ENCODE measurements around the gene CTSF. TPM values are rescaled to one million over a fixed set of nuclear protein-coding genes. Genes with fewer than 3 reads are reported as not detected.

The CTSF gene
- total and polyA plus RNA-seq, 2 of the 13 experiments (the other 11 are each of a cell fraction or from before 2014, with no cell fraction given): not detected

DNA sequence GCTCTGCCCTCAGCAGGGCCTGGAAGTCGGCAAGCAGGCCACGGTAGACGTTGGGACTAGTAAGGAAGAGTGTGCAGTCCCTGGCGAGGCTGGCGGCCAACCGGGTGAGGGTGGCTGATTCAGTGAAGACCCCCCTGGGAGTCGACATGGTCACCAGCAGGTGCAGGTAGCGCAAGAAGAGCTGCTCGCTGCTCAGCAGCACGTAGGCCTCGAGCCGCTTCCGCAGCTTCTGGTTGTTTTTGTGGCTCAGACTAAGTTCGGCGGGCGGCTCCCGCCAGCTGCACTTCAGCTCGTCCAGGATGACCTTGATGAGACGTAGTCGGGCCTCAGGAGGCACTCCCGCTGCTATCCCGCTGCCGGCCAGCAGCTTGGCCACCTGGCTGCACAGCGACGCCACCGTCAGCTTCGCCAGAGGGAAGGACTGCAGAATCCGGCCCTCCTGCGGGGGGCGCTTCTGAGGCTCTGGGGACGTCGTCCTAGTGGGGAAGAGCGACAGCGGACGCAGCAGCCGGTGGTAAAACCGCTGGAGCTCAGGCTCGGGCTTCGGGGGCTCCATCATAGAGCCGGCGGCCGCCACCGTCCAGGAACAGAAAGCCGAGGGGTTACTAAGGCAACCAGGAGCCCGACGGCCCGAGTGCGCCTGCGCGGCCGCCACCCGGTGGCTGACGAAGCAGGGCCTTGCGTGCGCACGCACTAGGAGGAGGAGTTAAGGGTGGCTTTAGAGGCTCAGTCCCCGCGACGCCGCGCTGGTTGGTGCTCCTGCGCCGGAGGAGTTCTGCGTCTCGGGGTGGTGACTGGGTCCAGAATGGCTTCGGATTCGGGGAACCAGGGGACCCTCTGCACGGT, 24.3 kb upstream of the CTSF start, which contains the start of the genes CCDC87 and CCS (continued):
- TF ChIP-seq MYC (CRISPR knock-in tag; IDR thresholded peaks at IDR 0.05; ENCODE audit: borderline replicate concordance): peak; percentile 89
- TF ChIP-seq DNMT3B (CRISPR knock-in tag; conservative IDR thresholded peaks at IDR 0.05): peak; percentile 56; the same call in 1 of the 2 replicates
- peak; percentile 69 for TF ChIP-seq ZNF768 (CRISPR knock-in tag; IDR thresholded peaks at IDR 0.05)
- TF ChIP-seq, protein P1, sequence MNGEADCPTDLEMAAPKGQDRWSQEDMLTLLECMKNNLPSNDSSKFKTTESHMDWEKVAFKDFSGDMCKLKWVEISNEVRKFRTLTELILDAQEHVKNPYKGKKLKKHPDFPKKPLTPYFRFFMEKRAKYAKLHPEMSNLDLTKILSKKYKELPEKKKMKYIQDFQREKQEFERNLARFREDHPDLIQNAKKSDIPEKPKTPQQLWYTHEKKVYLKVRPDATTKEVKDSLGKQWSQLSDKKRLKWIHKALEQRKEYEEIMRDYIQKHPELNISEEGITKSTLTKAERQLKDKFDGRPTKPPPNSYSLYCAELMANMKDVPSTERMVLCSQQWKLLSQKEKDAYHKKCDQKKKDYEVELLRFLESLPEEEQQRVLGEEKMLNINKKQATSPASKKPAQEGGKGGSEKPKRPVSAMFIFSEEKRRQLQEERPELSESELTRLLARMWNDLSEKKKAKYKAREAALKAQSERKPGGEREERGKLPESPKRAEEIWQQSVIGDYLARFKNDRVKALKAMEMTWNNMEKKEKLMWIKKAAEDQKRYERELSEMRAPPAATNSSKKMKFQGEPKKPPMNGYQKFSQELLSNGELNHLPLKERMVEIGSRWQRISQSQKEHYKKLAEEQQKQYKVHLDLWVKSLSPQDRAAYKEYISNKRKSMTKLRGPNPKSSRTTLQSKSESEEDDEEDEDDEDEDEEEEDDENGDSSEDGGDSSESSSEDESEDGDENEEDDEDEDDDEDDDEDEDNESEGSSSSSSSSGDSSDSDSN (CRISPR knock-in tag; IDR thresholded peaks at IDR 0.05): peak; percentile 73
- TF ChIP-seq, protein P2, sequence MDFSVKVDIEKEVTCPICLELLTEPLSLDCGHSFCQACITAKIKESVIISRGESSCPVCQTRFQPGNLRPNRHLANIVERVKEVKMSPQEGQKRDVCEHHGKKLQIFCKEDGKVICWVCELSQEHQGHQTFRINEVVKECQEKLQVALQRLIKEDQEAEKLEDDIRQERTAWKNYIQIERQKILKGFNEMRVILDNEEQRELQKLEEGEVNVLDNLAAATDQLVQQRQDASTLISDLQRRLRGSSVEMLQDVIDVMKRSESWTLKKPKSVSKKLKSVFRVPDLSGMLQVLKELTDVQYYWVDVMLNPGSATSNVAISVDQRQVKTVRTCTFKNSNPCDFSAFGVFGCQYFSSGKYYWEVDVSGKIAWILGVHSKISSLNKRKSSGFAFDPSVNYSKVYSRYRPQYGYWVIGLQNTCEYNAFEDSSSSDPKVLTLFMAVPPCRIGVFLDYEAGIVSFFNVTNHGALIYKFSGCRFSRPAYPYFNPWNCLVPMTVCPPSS (IDR thresholded peaks at IDR 0.05): no peak
- peak; percentile 61 for TF ChIP-seq KMT2B (CRISPR knock-in tag; IDR thresholded peaks at IDR 0.05)
- TF ChIP-seq BHLHE40 (IDR thresholded peaks at IDR 0.05; ENCODE audit: low read length): no peak
- TF ChIP-seq ZNF552 (CRISPR knock-in tag; IDR thresholded peaks at IDR 0.05; ENCODE audit: borderline replicate concordance): peak; percentile 36; the same call in 1 of the 2 replicates
- TF ChIP-seq HNRNPL (IDR thresholded peaks at IDR 0.05; ENCODE audit: low read depth, low read length): no peak
- TF ChIP-seq, protein P3, sequence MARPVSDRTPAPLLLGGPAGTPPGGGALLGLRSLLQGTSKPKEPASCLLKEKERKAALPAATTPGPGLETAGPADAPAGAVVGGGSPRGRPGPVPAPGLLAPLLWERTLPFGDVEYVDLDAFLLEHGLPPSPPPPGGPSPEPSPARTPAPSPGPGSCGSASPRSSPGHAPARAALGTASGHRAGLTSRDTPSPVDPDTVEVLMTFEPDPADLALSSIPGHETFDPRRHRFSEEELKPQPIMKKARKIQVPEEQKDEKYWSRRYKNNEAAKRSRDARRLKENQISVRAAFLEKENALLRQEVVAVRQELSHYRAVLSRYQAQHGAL (CRISPR knock-in tag; IDR thresholded peaks at IDR 0.05; ENCODE audit: not compliant biosample characterization): peak; percentile 88
- TF ChIP-seq SMAD1 (CRISPR knock-in tag; IDR thresholded peaks at IDR 0.05; ENCODE audit: borderline replicate concordance, low read depth): no peak
- TF ChIP-seq HNRNPH1 (optimal IDR thresholded peaks at IDR 0.05; ENCODE audit: low read depth, low read length): no peak
- peak; percentile 95; the same call in 1 of the 2 replicates for TF ChIP-seq ZNF788 (CRISPR knock-in tag; IDR thresholded peaks at IDR 0.05; ENCODE audit: borderline replicate concordance)
- peak; percentile 66; the same call in 1 of the 2 replicates for TF ChIP-seq ZNF766 (CRISPR knock-in tag; IDR thresholded peaks at IDR 0.05; ENCODE audit: borderline replicate concordance)
- TF ChIP-seq KLF15 (CRISPR knock-in tag; IDR thresholded peaks at IDR 0.05; ENCODE audit: borderline replicate concordance): no peak; the same call in 1 of the 2 replicates
- TF ChIP-seq, protein P4, sequence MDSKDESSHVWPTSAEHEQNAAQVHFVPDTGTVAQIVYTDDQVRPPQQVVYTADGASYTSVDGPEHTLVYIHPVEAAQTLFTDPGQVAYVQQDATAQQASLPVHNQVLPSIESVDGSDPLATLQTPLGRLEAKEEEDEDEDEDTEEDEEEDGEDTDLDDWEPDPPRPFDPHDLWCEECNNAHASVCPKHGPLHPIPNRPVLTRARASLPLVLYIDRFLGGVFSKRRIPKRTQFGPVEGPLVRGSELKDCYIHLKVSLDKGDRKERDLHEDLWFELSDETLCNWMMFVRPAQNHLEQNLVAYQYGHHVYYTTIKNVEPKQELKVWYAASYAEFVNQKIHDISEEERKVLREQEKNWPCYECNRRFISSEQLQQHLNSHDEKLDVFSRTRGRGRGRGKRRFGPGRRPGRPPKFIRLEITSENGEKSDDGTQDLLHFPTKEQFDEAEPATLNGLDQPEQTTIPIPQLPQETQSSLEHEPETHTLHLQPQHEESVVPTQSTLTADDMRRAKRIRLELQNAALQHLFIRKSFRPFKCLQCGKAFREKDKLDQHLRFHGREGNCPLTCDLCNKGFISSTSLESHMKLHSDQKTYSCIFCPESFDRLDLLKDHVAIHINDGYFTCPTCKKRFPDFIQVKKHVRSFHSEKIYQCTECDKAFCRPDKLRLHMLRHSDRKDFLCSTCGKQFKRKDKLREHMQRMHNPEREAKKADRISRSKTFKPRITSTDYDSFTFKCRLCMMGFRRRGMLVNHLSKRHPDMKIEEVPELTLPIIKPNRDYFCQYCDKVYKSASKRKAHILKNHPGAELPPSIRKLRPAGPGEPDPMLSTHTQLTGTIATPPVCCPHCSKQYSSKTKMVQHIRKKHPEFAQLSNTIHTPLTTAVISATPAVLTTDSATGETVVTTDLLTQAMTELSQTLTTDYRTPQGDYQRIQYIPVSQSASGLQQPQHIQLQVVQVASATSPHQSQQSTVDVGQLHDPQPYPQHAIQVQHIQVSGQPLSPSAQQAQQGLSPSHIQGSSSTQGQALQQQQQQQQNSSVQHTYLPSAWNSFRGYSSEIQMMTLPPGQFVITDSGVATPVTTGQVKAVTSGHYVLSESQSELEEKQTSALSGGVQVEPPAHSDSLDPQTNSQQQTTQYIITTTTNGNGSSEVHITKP (CRISPR knock-in tag; IDR thresholded peaks at IDR 0.05; ENCODE audit: low read depth): peak; percentile 84
- TF ChIP-seq, protein P5, sequence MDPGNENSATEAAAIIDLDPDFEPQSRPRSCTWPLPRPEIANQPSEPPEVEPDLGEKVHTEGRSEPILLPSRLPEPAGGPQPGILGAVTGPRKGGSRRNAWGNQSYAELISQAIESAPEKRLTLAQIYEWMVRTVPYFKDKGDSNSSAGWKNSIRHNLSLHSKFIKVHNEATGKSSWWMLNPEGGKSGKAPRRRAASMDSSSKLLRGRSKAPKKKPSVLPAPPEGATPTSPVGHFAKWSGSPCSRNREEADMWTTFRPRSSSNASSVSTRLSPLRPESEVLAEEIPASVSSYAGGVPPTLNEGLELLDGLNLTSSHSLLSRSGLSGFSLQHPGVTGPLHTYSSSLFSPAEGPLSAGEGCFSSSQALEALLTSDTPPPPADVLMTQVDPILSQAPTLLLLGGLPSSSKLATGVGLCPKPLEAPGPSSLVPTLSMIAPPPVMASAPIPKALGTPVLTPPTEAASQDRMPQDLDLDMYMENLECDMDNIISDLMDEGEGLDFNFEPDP (CRISPR knock-in tag; conservative IDR thresholded peaks at IDR 0.05): no peak
- no peak for TF ChIP-seq RAD51 (IDR thresholded peaks at IDR 0.05; ENCODE audit: borderline replicate concordance)
